MCF 10A (cell line): ENCODE measurements around the gene AARS2. TPM values are rescaled to one million over a fixed set of nuclear protein-coding genes. Genes with fewer than 3 reads are reported as not detected.

ENCODE experiments used
- BruUV-seq: library from RNA; stranded (reverse); fragments of 400-500 nt; replicated peaks from 2 replicates; lab custom pipeline; 2021; lab: Mats Ljungman, UMichigan
- CTCF ChIA-PET: fragments of 300-600 bp; sonication (Branson Sonifier 250); formaldehyde crosslinking; extraction: SDS; loops from one replicate; lab custom pipeline; 2021; ENCODE audit warnings: antibody characterized with exemption, inconsistent platforms; lab: Yijun Ruan, JAX
- POLR2A ChIA-PET: fragments of 300-600, 350-650 bp; sonication (Branson Sonifier 250); formaldehyde crosslinking; extraction: SDS; loops from one replicate; lab custom pipeline; 2020; ENCODE audit warnings: antibody characterized with exemption, inconsistent platforms; lab: Yijun Ruan, JAX
- DNase-seq: peaks from one replicate; pipeline ENCODE4 v3.0.0-alpha.2; 2018; ENCODE audit not compliant: unreplicated experiment
- H3K27ac Mint-ChIP-seq: one replicate; pipeline ENCODE4 v1.8.0; 2022; ENCODE audit warnings: mild to moderate bottlenecking, low read depth, mixed read lengths; ENCODE audit not compliant: unreplicated experiment
- H3K27me3 Mint-ChIP-seq: one replicate; pipeline ENCODE4 v1.8.0; 2022; ENCODE audit warnings: mixed read lengths; ENCODE audit not compliant: insufficient read depth, unreplicated experiment
- H3K36me3 Mint-ChIP-seq: one replicate; pipeline ENCODE4 v1.8.0; 2022; ENCODE audit warnings: mild to moderate bottlenecking, moderate library complexity, mixed read lengths; ENCODE audit not compliant: insufficient read depth, unreplicated experiment
- H3K4me1 Mint-ChIP-seq: one replicate; pipeline ENCODE4 v1.8.0; 2022; ENCODE audit warnings: mixed read lengths; ENCODE audit not compliant: insufficient read depth, unreplicated experiment
- H3K4me3 Mint-ChIP-seq: one replicate; pipeline ENCODE4 v1.8.0; 2022; ENCODE audit warnings: mild to moderate bottlenecking, moderate library complexity, mixed read lengths; ENCODE audit not compliant: unreplicated experiment
- H3K9me3 Mint-ChIP-seq: one replicate; pipeline ENCODE4 v1.8.0; 2022; ENCODE audit warnings: mixed read lengths; ENCODE audit not compliant: unreplicated experiment
- CTCF ChIP-seq: fragments of 200-600 bp; IDR thresholded peaks from one replicate; pipeline ENCODE4 v1.8.0; 2022; ENCODE audit warnings: antibody characterized with exemption, mild to moderate bottlenecking; ENCODE audit not compliant: unreplicated experiment
- intact Hi-C: fragments of 100-400 bp; cut with micrococcal nuclease; formaldehyde crosslinking; loops from 2 replicates; pipeline ENCODE4 v1.14.1; 2022
- total RNA-seq: library from RNA; stranded (reverse); gene quantifications from 2 replicates; pipeline ENCODE4 v1.2.3, GENCODE V29; 2022

AARS2 gene
- total RNA-seq, 1 experiment from 2014 or later, result 15.5 TPM

GRCh38 chr6:44258325-44258863 is 54.8 kb downstream of the AARS2 start:
- ChIA-PET POLR2A (interaction anchor here (1.0 kb wide), 1 partner anchor 11 kb away, joined by 5 read pairs; the partner anchor contains the start of gene HSP90AB1), CTCF (interaction anchor here (0.6 to 1.2 kb wide), 7 partner anchors 10 to 1119 kb away, joined by 3 to 5 read pairs (median 3); no protein-coding TSS in a partner anchor)
- no peak for DNase-seq
- intact Hi-C loops, result no loop called here
- Mint-ChIP-seq H3K27ac (peak overlapping the region; percentile 57), H3K9me3 (no peaks in the 10 kb centered on the region), H3K4me1 (peaks cover 50% of the 10 kb centered on the region), H3K4me3 (peak overlapping the region; percentile 84), H3K36me3 (peaks cover 41% of the 10 kb centered on the region), H3K27me3 (no peaks in the 10 kb centered on the region)
- TF ChIP-seq CTCF, result no peak
- BruUV-seq, result no TSS peak

- peaks cover 50% of the 10 kb centered on the region for H3K4me1 Mint-ChIP-seq
- no peak for DNase-seq
- peaks cover 47% of the 10 kb centered on the region for H3K36me3 Mint-ChIP-seq
- no peaks in the 10 kb centered on the region for H3K9me3 Mint-ChIP-seq
- H3K27me3 Mint-ChIP-seq, result no peaks in the 10 kb centered on the region
- CTCF ChIA-PET, result interaction anchor here (0.7 to 1.9 kb wide), 11 partner anchors 10 to 162 kb away, joined by 3 to 14 read pairs (median 4); partner anchors contain the start of genes AARS2 and HSP90AB1
- H3K4me3 Mint-ChIP-seq, result peak overlapping the region; percentile 84
- intact Hi-C loops, result loop anchor here (1.0 kb wide), 1 partner anchor 37 kb away; no protein-coding TSS in a partner anchor
- POLR2A ChIA-PET, result interaction anchor here (1.0 to 3.0 kb wide), 4 partner anchors 11 to 132 kb away, joined by 4 to 121 read pairs (median 7); partner anchors contain the start of gene HSP90AB1
- TF ChIP-seq CTCF, result no peak
- H3K27ac Mint-ChIP-seq, result peak overlapping the region; percentile 57
- BruUV-seq, result no TSS peak
Observed at GRCh38 chr6:44257753-44258324, 55.3 kb downstream of the AARS2 start.

- peak; percentile 78 for TF ChIP-seq CTCF
- Mint-ChIP-seq H3K36me3 (peaks cover 53% of the 10 kb centered on the region), H3K4me3 (peak within 1 kb of the TSS; percentile 84), H3K27me3 (no peaks in the 10 kb centered on the region), H3K9me3 (no peaks in the 10 kb centered on the region), H3K4me1 (peaks cover 50% of the 10 kb centered on the region), H3K27ac (peak within 1 kb of the TSS; percentile 57)
- CTCF ChIA-PET, result interaction anchor here (0.6 to 4.5 kb wide), 31 partner anchors 9 to 480 kb away, joined by 3 to 33 read pairs (median 4); partner anchors contain the start of genes AARS2, HSP90AB1 and SLC29A1
- DNase-seq, result peak; percentile 47
- intact Hi-C loops, result loop anchor here (1.0 kb wide), 1 partner anchor 36 kb away; no protein-coding TSS in a partner anchor
- no TSS peak for BruUV-seq
- POLR2A ChIA-PET, result interaction anchor here (0.5 to 3.0 kb wide), 19 partner anchors 8 to 1511 kb away, joined by 3 to 121 read pairs (median 4); partner anchors contain the start of genes AARS2, HSP90AB1, MAD2L1BP and NFKBIE
Observed at GRCh38 chr6:44257025-44257752, 56.0 kb downstream of the AARS2 start, which contains the start of gene SLC35B2. Gene SLC35B2 (minus strand): TSS chr6:44257528. CDS start chr6:44257410, 118 bp downstream.
